Duodenal mucosa (tissue), 2 donors: Measurements from ENCODE around the gene BRINP1.

Experiments used
- H3K27ac ChIP-seq: one replicate; pipeline ENCODE4 v1.7.0; 2013; ENCODE audit warnings: low read depth, low read length
- H3K27me3 ChIP-seq, 2 donors: one replicate each; pipeline ENCODE4 v1.7.0; 2013; ENCODE audit warnings: low read length in 2 of 2, control low read depth in 1 of 2; ENCODE audit not compliant: insufficient read depth in 2 of 2, control insufficient read depth in 1 of 2
- H3K36me3 ChIP-seq, 2 donors: one replicate each; pipeline ENCODE4 v1.7.0; 2013; ENCODE audit warnings: low read length in 2 of 2, control low read depth in 1 of 2; ENCODE audit not compliant: insufficient read depth in 2 of 2, control insufficient read depth in 1 of 2
- H3K4me1 ChIP-seq, 2 donors: one replicate each; pipeline ENCODE4 v1.7.0; 2013; ENCODE audit warnings: low read length in 2 of 2, control low read depth in 1 of 2; ENCODE audit not compliant: insufficient read depth in 2 of 2, control insufficient read depth in 1 of 2
- H3K4me3 ChIP-seq, 2 donors: one replicate each; pipeline ENCODE4 v1.7.0; 2013; ENCODE audit warnings: low read length in 2 of 2, low read depth in 1 of 2
- H3K9ac ChIP-seq, 2 donors: one replicate each; pipeline ENCODE4 v1.7.0; 2013; ENCODE audit warnings: low read length in 2 of 2, low read depth in 1 of 2
- H3K9me3 ChIP-seq, 2 donors: one replicate each; pipeline ENCODE4 v1.7.0; 2013; ENCODE audit warnings: low read length in 2 of 2, control low read depth in 1 of 2; ENCODE audit not compliant: control insufficient read depth in 1 of 2

BRINP1 gene

GRCh38 chr9:119307471-119307870 is 61.8 kb downstream of the BRINP1 start:
- Histone ChIP-seq H3K27ac (no peak overlapping the region), H3K4me3 (no peak overlapping the region), H3K4me1 (no peaks in the 10 kb centered on the region), H3K9ac (no peak overlapping the region), H3K9me3 (no peaks in the 10 kb centered on the region), H3K27me3 (no peaks in the 10 kb centered on the region), H3K36me3 (no peaks in the 10 kb centered on the region)

GRCh38 chr9:119304555-119304954 is 64.7 kb downstream of the BRINP1 start:
- Histone ChIP-seq H3K27me3 (no peaks in the 10 kb centered on the region), H3K9ac (no peak overlapping the region), H3K4me1 (no peaks in the 10 kb centered on the region), H3K36me3 (no peaks in the 10 kb centered on the region), H3K4me3 (no peak overlapping the region), H3K9me3 (no peaks in the 10 kb centered on the region), H3K27ac (no peak overlapping the region)

- H3K9me3 ChIP-seq, result no peaks in the 10 kb centered on the region
- H3K27ac ChIP-seq, result no peak overlapping the region
- no peak overlapping the region for H3K9ac ChIP-seq
These were observed 66.1 kb downstream of the BRINP1 start for GRCh38 chr9:119302988-119303698.

GRCh38 chr9:119298076-119298853 is 71.0 kb downstream of the BRINP1 start:
- Histone ChIP-seq H3K4me1 (no peaks in the 10 kb centered on the region), H3K36me3 (no peaks in the 10 kb centered on the region), H3K27ac (no peak overlapping the region), H3K9me3 (no peaks in the 10 kb centered on the region), H3K4me3 (no peak overlapping the region), H3K27me3 (no peaks in the 10 kb centered on the region), H3K9ac (no peak overlapping the region)

More at GRCh38 chr9:119302988-119303698, 66.1 kb downstream of the BRINP1 start:
- H3K27me3 ChIP-seq, result no peaks in the 10 kb centered on the region
- H3K4me3 ChIP-seq, result no peak overlapping the region
- H3K36me3 ChIP-seq, result no peaks in the 10 kb centered on the region
- H3K4me1 ChIP-seq, result no peaks in the 10 kb centered on the region

- Histone ChIP-seq H3K9me3 (no peaks in the 10 kb centered on the region), H3K36me3 (no peaks in the 10 kb centered on the region), H3K4me3 (no peak overlapping the region), H3K4me1 (no peaks in the 10 kb centered on the region), H3K27me3 (no peaks in the 10 kb centered on the region), H3K27ac (no peak overlapping the region), H3K9ac (no peak overlapping the region)
These were observed 77.7 kb downstream of the BRINP1 start for GRCh38 chr9:119291554-119291953.

- H3K9me3 ChIP-seq, result no peaks in the 10 kb centered on the region
- no peaks in the 10 kb centered on the region for H3K4me1 ChIP-seq
- H3K27ac ChIP-seq, result no peak overlapping the region
- no peaks in the 10 kb centered on the region for H3K27me3 ChIP-seq
- no peak overlapping the region for H3K9ac ChIP-seq
- H3K36me3 ChIP-seq, result no peaks in the 10 kb centered on the region
- no peak overlapping the region for H3K4me3 ChIP-seq
These were observed 79.3 kb downstream of the BRINP1 start for GRCh38 chr9:119289740-119290433.

GRCh38 chr9:119284587-119285337 is 84.5 kb downstream of the BRINP1 start:
- no peaks in the 10 kb centered on the region for H3K36me3 ChIP-seq
- no peak overlapping the region for H3K27ac ChIP-seq
- H3K4me3 ChIP-seq, result no peak overlapping the region
- no peak overlapping the region for H3K9ac ChIP-seq
- no peaks in the 10 kb centered on the region for H3K27me3 ChIP-seq
- no peaks in the 10 kb centered on the region for H3K4me1 ChIP-seq
- H3K9me3 ChIP-seq, result no peaks in the 10 kb centered on the region

- no peaks in the 10 kb centered on the region for H3K9me3 ChIP-seq
- H3K27me3 ChIP-seq, result no peaks in the 10 kb centered on the region
- no peak overlapping the region for H3K9ac ChIP-seq
- no peaks in the 10 kb centered on the region for H3K36me3 ChIP-seq
- no peak overlapping the region for H3K27ac ChIP-seq
- H3K4me1 ChIP-seq, result no peaks in the 10 kb centered on the region
- H3K4me3 ChIP-seq, result no peak overlapping the region
These were observed 85.1 kb downstream of the BRINP1 start for GRCh38 chr9:119284118-119284517.

GRCh38 chr9:119283078-119283794 is 86.0 kb downstream of the BRINP1 start:
- H3K36me3 ChIP-seq, result no peaks in the 10 kb centered on the region
- H3K9me3 ChIP-seq, result no peaks in the 10 kb centered on the region
- no peaks in the 10 kb centered on the region for H3K4me1 ChIP-seq
- no peak overlapping the region for H3K4me3 ChIP-seq
- H3K27ac ChIP-seq, result no peak overlapping the region
- no peaks in the 10 kb centered on the region for H3K27me3 ChIP-seq
- H3K9ac ChIP-seq, result no peak overlapping the region
